GM21528 (cell line): ENCODE results near the gene ARID3A.
"Not testable (repeated sequence)": the region's sequence is repeated elsewhere in the genome, so short reads cannot be mapped to it uniquely, and the experiment has no call there.

Source experiments
- ATAC-seq: cut with Tn5 transposase; IDR thresholded peaks from one replicate; pipeline ENCODE4 v1.9.1; 2021; ENCODE audit warnings: mild to moderate bottlenecking, moderate library complexity; ENCODE audit not compliant: unreplicated experiment, low FRiP score

ARID3A gene

GRCh38 chr19:957578-957977, 31.7 kb downstream of the ARID3A start:
- not testable (repeated sequence) for ATAC-seq

GRCh38 chr19:958967-959855, 33.4 kb downstream of the ARID3A start:
- no peak for ATAC-seq

- ATAC-seq = no peak
Measured at GRCh38 chr19:960020-960419, 34.2 kb downstream of the ARID3A start.

GRCh38 chr19:960601-960938, 34.7 kb downstream of the ARID3A start:
- ATAC-seq = no peak

- ATAC-seq = no peak
Measured at GRCh38 chr19:961866-962620, 36.2 kb downstream of the ARID3A start.

- no peak for ATAC-seq
Measured at GRCh38 chr19:962683-963400, 37.0 kb downstream of the ARID3A start.

- ATAC-seq = no peak
Measured at GRCh38 chr19:963486-963951, 37.7 kb downstream of the ARID3A start.

- ATAC-seq = no peak
Measured at GRCh38 chr19:964116-964520, 38.3 kb downstream of the ARID3A start.

- ATAC-seq = no peak
Measured at GRCh38 chr19:964761-965694, 39.2 kb downstream of the ARID3A start.

GRCh38 chr19:966485-967088, 40.8 kb downstream of the ARID3A start:
- ATAC-seq = no peak

- no peak for ATAC-seq
Measured at GRCh38 chr19:970695-971094, 44.9 kb downstream of the ARID3A start.

GRCh38 chr19:971795-972194, 46.0 kb downstream of the ARID3A start:
- ATAC-seq = no peak

GRCh38 chr19:972281-972680, 46.4 kb downstream of the ARID3A start:
- no peak for ATAC-seq

GRCh38 chr19:973726-974563, 48.1 kb downstream of the ARID3A start:
- ATAC-seq = no peak

- no peak for ATAC-seq
Measured at GRCh38 chr19:974564-975257, 48.9 kb downstream of the ARID3A start.

- no peak for ATAC-seq
Measured at GRCh38 chr19:976476-976875, 50.6 kb downstream of the ARID3A start.

- no peak for ATAC-seq
Measured at GRCh38 chr19:977058-977464, 51.2 kb downstream of the ARID3A start.

- no peak for ATAC-seq
Measured at GRCh38 chr19:979318-979741, 53.5 kb downstream of the ARID3A start.
